ENCODE measurements around the gene METTL14.

METTL14 gene

DNA sequence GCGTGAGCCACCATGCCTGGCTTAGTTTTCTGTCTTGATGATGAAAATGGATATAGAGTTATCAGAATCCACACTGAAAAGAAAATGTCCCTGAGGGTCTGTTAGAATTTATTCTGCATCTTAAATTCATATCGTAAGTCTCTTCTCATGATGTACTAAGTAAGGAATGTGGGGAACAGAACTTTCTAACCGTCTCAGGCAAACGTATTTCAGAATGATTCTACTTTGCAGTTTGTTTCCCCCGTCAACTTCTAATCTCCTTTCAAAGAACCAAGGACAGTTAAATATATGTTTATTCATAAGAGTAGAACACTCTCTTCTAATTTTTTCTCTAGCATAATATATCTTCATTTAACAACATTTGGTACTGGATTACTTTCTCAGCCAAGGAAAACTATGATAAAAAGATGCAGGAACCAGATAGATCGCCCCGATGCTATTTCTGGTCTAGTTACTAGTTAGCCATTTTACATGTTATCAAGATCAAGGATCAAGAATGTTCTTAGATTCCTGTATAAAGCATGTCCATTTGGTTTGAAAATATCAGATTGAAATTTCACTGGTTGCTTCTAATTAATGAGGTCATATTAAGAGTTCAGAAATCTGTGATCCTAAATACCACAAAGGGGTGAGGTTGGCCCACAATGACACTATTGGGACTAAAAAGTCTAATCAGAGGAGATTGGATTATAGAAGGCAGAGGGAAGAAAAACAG is 49.5 kb downstream of the METTL14 start:
- DNase-seq (ENCODE audit: low read depth), result no peak

DNA sequence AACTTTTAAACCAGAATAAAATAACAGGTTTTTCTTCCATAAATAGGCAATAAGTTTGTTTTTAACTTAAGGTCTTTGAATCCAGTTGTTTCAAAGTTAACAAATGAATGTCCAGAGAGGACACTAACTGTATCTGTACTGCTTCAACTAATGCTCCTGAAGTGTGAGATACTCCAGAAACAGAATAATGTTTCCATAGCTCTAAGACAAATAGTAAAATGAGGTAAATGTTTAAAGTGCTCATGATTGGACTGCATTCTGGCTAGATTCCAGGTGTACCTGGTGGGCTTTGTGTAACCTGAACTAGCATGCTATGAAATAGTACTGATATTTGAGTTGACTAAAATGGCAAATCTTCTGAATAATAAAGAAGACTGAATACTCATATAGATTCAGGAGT is 51.7 kb downstream of the METTL14 start:
- no peak for DNase-seq (ENCODE audit: low read depth)

DNA sequence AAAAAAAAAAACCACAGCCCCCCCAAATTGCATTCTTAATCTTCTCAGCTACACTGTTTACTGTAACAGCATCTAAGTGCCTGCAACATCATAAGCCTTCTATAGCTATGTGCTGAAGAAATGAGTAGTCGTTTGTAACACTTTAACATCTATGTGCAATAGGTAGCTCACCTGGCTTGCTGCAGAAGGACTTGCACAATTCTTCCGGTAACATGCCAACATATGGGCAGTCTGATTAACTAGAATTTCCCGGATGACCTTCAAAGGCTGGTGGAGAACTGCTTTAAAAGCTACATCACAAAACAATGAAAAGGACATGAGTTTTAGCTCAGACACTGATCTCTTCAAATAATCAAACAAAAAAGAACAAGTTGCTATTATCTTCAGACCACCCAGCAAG is 52.9 kb downstream of the METTL14 start:
- no peak for DNase-seq (ENCODE audit: low read depth)

DNA sequence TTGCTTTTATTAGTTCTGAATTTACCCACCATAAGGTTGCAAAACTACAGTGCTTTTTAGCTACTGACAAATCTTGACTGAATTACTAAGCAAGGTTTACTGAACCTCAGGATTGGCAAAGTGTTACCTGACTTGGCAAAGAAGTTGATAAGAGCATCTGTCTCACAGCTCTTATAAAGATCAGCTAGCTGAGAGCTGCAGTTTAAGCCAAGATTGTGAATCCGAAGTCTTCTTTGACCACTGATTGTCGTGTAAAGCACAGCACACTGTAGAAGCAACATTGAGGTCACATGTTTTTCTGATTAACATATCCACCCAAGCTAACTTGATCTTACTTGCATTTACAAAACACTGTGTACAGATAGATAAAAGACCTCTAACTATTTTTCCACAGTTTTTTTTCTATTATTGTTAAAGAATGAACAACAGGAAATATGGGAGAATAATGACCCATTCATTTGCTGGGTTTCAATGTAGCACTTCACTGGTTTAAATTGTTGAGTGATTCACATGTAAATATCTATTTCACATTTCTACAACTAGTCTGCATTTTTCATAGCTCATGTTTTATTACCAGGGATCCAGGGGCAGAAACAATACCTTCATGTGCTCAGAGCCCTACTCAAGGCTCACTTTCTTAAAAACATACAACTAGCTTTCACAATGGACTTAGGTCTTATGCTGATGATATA is 54.0 kb downstream of the METTL14 start:
- DNase-seq (ENCODE audit: low read depth), result no peak

DNA sequence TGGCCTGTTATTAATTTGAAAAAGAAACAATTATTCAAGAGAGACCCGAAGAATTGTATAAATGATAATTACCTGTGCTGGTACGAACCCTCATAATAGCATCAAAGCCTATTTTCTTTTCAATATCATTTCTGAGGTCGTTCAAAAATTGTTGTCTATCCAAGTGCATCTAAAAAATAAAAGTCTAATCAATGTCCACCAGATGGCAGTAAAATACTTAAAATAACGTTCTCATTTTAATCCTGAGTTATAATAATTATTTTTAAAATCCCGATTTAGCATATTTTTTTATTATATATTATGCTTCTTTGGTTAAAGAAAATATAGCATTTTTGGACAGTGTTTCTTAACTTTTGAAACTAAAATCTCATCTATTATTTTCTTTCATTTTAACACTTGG is 55.7 kb downstream of the METTL14 start:
- DNase-seq (ENCODE audit: low read depth), result no peak

DNA sequence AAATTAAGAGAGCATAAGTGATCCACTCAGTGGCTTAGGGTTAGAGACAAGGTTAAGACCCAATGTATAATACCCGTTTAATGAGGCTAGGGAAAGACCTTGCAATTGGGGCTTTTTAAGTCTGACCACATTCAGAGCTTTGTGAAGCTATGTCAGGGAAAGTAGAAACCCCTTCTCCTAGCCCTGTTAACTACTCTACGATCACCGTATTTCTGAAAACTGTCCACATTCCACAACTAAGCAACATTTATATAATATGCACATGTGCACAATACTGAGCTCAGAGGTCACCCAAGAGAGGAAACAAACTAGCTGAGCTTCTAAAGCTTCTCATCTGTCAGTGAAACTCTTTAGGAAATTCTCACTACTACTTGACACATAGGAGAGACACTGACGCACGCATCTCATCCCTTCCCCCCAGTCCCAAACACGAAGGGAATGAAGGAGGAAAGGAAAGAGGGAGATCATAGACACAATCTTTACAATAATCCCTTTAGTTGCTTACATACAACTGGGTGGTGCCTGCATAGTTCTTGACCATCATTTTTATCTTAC is 56.2 kb downstream of the METTL14 start:
- DNase-seq (ENCODE audit: low read depth), result no peak

DNA sequence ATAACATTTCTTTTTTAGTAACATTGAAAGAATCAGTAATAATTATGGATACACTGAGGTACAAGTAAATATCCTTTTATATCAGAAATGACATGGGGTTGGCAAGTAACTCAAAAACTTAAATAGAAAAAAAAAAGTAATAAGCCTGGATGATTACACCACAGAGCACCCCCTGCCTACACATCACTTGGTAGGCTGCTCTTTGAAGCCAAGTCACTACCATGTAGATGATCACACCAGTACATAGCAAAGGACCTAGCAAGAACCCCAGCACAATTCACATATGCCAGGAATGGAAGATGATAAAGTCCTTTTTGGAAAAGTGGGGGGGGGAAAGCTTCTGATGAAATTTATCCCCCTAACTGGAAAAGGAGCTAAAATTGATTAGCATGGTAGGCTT is 56.9 kb downstream of the METTL14 start:
- no peak for DNase-seq (ENCODE audit: low read depth)

DNA sequence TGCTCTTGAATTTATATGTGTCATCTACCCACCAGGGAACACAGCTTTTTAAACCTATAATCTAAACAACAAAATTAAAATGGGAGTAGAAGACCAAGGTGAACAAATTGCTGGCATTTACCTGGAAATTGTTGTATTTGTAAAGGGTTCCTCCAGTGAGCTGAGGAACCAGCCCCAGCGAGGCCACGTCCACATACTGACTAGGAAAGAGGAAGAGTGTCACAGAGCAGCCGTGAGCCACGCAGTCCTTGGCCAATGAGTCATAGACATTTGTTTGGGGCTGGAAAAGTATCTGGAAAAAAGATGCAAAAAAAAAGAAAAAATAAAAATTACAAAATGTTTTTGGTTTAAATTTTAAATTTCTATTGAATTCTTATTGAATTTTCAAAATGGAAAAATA is 58.7 kb downstream of the METTL14 start:
- DNase-seq (ENCODE audit: low read depth), result no peak

DNA sequence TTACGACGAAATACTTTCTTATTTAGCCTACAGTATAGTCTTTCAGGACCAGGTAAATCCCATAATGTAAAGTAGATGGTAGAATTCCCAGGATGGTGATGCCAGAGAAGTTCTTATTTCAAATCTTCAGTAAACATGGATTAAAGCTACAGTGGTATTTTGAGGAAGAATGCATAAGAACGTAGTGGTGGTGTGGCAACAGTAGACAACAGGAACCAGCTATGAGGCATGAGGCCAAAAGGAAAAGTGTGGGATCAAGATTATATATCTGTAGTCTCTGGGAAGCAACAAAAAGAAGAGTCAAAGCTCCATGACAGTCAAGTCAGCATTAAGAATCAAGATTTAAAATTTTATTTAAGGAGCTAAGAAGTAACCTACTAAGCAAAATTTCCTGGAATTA is 60.2 kb downstream of the METTL14 start:
- DNase-seq (ENCODE audit: low read depth), result no peak

DNA sequence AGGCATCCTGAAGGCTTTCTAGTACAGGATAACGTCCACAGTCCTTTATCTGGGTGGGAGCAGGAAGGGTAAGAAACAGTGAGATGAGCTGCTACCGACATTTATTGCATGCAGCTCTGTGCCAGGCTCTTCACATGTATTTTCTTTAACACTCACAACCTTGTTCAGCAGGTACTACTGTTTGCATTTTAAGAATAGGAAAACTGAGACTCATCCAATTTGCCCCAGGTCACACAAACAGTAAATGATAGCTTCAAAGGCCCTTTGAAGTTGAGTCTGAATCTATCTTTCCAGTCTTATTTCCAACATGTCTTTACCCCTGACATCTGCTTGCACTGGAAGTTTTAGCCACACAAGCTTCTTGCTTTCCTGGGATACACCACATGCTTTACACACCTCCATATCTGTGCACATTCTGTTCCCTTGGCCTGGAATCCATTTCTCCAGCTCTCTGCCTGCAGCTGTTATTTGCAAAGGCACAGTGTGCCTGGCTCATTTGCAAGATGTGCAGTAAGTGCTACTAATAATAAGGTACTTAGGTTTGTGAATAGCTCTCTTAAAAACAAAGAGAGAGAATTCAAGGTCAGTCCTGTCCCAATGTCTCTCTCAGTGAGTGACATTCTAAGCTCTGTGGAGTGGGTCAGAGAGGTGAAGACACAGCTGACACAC is 61.2 kb downstream of the METTL14 start:
- DNase-seq (ENCODE audit: low read depth), result no peak

DNA sequence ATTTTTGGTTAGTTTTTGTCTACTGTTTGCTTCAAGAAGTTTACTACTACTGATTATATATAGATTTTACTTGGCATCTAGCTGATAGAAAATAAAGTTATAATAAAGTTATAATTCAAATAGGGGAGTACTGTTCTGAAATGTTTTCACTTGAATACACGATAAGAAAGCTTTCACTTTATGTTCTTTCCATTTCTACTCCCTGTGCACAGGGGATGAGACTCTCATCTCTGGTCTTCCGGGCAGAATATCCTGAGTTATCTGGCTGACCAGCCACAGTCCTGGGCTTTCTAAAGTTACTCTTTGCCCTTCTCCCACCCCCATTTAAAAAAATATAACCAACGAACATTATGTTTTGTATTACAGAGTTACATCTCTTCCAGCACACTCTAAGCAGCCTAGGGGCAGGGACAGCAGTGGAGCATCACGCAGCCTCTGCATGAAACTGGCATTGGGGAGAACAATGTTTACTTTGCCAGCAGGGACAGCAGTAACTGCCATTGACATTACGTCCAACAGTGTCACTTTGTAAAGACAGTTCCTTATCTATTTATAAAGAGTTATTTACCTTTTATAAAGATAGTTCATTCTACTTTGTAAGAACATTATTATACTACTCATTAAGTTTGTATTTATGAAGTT is 64.3 kb downstream of the METTL14 start:
- DNase-seq (ENCODE audit: low read depth), result no peak

DNA sequence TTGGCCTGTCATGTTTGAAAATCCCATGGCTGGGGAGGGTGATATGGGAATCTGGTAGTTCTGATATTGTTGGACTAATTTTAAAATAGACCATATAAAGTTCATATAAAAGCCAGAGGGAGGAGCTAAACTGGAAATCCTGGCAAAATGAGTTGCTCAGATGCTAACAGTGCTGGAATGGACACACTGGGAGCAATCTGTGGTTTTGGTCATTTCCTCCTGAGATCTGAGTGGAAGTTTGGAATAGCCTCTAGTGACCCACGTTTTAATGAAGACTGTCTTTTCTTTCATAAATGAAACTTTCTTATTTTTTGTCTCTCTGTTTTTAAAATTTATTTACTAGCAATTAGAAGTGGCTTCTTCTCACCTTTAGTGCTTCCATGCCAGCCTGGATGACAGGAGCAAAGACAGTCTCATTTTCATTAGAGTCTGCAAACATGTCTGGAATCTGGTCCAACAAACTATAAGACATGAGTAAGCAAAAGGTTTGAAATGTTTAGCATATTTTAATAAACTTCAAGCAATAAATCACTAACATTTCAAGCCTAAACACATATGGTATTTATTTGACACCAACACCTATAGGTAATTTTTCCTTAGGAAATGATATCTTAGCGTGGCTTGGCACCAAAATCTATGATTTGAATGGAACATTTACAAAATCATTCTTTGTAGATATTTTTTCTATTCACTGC is 66.6 kb downstream of the METTL14 start:
- no peak for DNase-seq (ENCODE audit: low read depth)

DNA sequence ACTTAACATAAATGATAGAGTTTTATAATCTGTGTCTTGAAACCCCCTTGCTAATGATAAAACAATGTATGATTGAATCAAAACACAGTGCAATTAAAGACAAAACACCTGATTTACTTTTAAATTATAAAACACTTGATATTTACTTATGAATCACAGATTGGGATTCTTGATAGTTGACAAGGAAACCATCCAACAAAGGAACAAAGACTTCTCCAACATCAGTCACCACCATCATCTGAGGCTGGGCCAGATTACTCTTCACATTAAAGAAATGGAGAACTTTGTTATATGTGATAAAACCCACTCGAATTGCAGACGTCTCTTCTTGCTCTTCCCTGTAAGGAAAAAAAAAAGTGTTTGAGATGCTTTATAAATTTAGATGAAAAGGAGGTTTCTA is 67.4 kb downstream of the METTL14 start:
- no peak for DNase-seq (ENCODE audit: low read depth)

DNA sequence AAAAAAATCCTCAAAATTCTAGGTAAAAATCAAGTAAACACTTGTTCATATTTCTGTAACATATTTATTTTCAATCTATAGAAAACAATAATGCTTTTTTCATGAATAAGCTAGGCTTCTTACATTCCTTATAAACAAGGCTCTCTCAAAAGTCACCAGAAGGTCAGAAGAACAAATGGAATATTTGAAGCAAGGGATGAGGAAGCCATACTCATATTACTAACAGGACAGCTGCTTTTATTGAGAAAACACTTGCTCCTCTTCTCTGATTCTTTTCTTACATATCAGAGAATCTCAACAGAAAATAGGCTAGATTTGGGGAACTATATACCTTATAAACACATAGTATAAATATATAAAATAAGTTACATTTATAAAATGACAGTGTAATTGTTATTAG is 67.9 kb downstream of the METTL14 start:
- DNase-seq (ENCODE audit: low read depth), result no peak

DNA sequence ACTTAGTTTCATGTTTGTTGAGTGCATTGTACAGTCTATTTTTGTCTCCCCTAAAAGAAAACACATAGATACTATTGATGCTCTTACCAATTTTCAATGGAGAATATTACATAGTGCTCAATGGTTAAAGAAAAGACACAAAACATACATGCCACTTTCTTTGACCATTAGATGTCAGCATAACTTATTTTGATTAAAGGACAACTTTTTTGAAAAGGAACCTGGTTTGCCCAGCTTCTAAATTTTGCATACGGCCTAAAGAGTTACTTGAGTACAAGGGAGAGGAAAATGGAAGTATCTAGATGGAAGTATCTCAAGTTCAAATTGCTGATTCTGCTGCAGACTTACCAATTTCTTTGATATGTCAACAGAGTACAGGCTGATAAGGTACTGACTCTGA is 68.5 kb downstream of the METTL14 start:
- DNase-seq (ENCODE audit: low read depth), result no peak

DNA sequence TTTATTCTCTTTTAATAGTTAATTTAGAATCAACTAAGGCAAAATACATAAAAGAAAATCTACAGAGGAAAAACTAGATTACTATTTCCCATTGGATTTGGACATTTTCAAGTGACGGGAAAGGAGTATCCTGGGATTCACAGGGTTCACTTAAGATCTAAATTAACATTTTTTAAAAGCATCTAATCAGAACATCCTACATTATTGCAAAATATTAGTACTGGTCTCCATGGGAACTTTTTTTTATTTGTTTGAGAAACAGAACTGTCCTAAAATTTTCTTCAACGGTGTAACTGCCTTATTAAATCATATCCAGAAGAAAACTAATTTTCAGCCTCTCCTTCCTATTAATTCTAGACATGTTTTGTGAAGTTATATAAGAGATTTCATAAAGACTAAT is 69.7 kb downstream of the METTL14 start:
- no peak for DNase-seq (ENCODE audit: low read depth)

DNA sequence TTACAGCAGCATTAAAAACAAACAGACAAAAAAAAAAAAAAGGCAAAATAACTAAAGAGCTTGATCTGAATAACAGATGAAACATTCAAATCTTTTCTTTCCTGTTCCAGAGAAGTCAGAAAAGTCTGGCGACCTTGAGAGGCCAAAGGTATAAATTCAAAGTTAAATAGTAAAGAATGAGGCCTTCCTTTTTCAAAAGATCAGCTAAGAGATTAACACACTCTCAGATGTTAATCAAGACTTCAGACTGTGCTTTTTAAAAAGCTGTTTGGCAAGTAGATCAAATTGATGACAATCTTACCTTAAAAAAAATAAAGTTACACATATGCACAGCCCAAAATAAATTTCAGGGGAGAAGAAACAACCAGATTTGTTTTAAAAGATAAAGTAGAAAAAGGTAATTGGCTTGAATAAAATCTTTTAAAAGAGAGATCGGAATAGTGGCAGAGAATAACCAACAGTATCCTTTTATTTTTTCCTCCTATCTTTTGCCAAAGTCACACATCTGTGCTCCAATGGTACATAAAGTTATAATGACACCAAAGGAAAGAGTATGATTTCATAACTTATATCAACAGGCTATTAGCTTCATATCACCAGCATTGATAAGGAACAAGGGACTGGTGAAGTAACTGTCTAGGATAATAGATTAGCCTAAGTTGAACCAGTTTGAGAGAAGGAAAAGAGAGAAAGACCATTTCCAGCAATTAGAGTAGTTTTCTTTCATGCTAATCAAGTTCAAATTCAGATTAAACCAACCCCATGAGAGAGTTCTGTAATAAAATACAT is 70.4 kb downstream of the METTL14 start:
- no peak for DNase-seq (ENCODE audit: low read depth)

DNA sequence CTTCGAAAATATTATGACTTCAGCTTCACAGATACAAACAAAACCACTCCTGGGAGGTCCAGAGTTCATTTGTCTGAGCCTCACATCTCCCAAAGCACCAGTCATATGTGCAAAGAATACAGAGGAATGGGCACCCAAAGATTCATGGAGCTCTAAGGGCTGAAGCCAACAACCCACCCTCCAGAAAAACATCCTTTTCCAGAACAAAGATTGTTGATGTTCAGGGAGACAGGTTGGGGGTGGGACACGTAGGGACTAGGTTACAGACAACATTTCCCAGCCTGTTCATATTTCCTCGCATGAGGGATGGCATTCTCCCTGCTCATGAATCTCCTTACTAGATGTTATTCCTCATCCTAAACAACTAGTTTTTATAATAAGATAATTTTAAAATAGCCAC is 71.2 kb downstream of the METTL14 start:
- no peak for DNase-seq (ENCODE audit: low read depth)

DNA sequence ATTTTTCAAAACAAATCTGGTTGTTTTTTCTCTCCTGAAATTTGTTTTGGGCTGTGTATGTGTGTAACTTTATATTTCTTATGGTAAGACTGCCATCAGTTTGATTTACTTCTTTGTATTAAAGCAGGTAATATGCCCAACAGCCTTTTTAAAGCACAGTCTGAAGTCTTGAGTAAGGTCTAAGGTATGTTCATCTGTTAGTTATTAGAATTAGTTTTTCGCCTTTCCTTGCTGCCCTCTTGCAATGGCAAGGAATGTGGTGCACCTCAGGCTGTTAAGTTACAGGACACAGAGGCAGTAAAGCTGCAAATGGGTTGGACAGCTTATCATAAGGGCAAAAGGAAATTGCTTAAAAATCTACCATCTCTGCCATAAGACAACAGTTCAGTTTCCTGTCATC is 71.8 kb downstream of the METTL14 start:
- no peak for DNase-seq (ENCODE audit: low read depth)

DNA sequence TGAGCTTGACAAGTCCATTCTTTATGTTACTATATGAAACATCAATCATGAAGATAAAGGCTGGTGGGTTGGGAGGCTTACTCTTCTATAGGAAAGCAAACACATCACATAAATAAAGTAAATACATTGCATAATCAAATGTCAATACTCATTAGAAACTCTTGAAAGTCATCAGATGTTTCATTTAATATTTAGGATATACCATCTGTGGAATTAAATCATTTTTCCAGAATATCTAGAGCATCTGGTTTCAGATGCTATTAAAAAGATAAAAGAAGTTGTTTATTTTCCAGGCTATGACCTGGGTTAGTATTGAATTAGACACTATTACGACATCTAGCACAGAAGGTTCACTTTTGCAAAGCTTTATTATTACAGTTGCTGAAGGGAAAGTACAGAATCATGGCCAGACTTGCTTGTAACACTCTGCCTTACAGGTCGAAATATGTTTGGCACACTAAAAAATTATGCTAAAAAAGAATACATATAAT is 72.6 kb downstream of the METTL14 start:
- no peak for DNase-seq (ENCODE audit: low read depth)

DNA sequence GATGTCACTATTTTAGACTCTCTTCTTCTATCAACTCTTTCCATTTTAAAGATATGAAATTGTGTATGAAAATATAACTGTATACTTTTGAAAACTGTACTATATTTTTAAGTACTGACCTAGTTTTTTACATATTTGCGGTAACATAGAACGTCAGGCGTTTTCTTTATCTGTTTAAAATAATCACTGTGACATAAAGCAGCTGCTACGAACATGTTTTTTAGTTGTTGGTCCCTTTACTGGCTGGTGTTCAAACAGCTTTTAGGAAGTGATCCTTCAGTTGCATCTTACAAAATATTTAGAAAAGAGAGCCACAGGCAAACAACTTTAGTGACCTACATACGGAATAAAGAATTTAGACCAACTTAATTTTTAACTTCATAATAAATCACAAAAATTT is 73.1 kb downstream of the METTL14 start:
- no peak for DNase-seq (ENCODE audit: low read depth)
